Left lung (tissue), 10 donors: ENCODE results near the gene MTURN. TPM values are rescaled to one million over a fixed set of nuclear protein-coding genes. Genes with fewer than 3 reads are reported as not detected.

Experiments used
- ATAC-seq: fragments of 200-7000 bp; cut with Tn5 transposase; one replicate; pipeline ENCODE4 v1.9.1; 2020; ENCODE audit warnings: moderate library complexity
- DNase-seq, 4 donors: peaks; one replicate each; pipeline ENCODE4 v3.0.0-alpha.2; 2013 to 2020
- H3K27ac ChIP-seq, 2 donors: fragments of 200-600 bp; sonication (generic) in 1 of 2; one replicate each; pipeline versions ENCODE4 v1.5.0 to v1.8.0; 2020 to 2021
- H3K27me3 ChIP-seq, 2 donors: fragments of 200-600 bp; sonication (generic) in 1 of 2; one replicate each; pipeline versions ENCODE4 v1.5.0 to v1.8.0; 2020 to 2021
- H3K36me3 ChIP-seq, 2 donors: fragments of 200-600 bp; sonication (generic) in 1 of 2; one replicate each; pipeline versions ENCODE4 v1.5.0 to v1.8.0; 2020 to 2021
- H3K4me1 ChIP-seq, 2 donors: fragments of 200-600 bp; one replicate each; pipeline ENCODE4 v1.8.0; 2021
- H3K4me3 ChIP-seq, 2 donors: fragments of 200-600 bp; sonication (generic) in 1 of 2; one replicate each; pipeline versions ENCODE4 v1.5.0 to v1.8.0; 2020 to 2021; ENCODE audit warnings: mild to moderate bottlenecking in 1 of 2
- H3K9me3 ChIP-seq, 2 donors: fragments of 200-600 bp; sonication (generic) in 1 of 2; one replicate each; pipeline versions ENCODE4 v1.5.0 to v1.8.0; 2020 to 2021
- intact Hi-C, 2 donors: fragments of 100-400 bp; cut with DNase I; formaldehyde crosslinking; loops; one replicate each; pipeline versions ENCODE4 v1.11.2 to v1.14.2; 2022
- polyA plus RNA-seq, 6 donors: library from polyadenylated mRNA; unstranded; fragments of 120-200 nt; gene quantifications; one replicate each; pipeline ENCODE4 v1.2.1, GENCODE V29; 2013; ENCODE audit not compliant: insufficient read length in 6 of 6
- total RNA-seq, 2 donors: library from RNA; stranded (reverse); fragmentation: NEBNext Ultra II Directional; extraction: Animal tissue kit (Norgen Biotek cat#: 25700); gene quantifications; one replicate each; pipeline ENCODE4 v1.2.1, GENCODE V29; 2021
- TF ChIP-seq, protein P1 (sequence below), 2 donors: fragments of 200-600 bp; sonication (generic) in 1 of 2; IDR thresholded peaks; one replicate each; pipeline versions ENCODE4 v1.5.0 to v1.8.0; 2021; ENCODE audit warnings: antibody characterized with exemption in 2 of 2
- donor health status: DM: no; HTN: yes; CAD: no.
- donor health status: DM: no; HTN: no; CAD: no.

MTURN gene
- total and polyA plus RNA-seq, 8 donors = 15.6 to 78.2 (median 67.0) TPM

GRCh38 chr7:30159163-30159562 is 24.4 kb downstream of the MTURN start:
- Histone ChIP-seq H3K27ac (peak overlapping the region in 1 of 2 donors; percentile 57), H3K27me3 (no peaks in the 10 kb centered on the region), H3K9me3 (no peaks in the 10 kb centered on the region), H3K36me3 (no peaks in the 10 kb centered on the region), H3K4me1 (peaks cover 4 to 55% of the 10 kb centered on the region in 2 donors), H3K4me3 (no peak overlapping the region)
- TF ChIP-seq, protein P1, sequence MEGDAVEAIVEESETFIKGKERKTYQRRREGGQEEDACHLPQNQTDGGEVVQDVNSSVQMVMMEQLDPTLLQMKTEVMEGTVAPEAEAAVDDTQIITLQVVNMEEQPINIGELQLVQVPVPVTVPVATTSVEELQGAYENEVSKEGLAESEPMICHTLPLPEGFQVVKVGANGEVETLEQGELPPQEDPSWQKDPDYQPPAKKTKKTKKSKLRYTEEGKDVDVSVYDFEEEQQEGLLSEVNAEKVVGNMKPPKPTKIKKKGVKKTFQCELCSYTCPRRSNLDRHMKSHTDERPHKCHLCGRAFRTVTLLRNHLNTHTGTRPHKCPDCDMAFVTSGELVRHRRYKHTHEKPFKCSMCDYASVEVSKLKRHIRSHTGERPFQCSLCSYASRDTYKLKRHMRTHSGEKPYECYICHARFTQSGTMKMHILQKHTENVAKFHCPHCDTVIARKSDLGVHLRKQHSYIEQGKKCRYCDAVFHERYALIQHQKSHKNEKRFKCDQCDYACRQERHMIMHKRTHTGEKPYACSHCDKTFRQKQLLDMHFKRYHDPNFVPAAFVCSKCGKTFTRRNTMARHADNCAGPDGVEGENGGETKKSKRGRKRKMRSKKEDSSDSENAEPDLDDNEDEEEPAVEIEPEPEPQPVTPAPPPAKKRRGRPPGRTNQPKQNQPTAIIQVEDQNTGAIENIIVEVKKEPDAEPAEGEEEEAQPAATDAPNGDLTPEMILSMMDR (IDR thresholded peaks at IDR 0.05) = no peak
- no peak for DNase-seq
- ATAC-seq = no peak
- intact Hi-C loops = no loop called here

- H3K4me1 ChIP-seq = peaks cover 4 to 59% of the 10 kb centered on the region in 2 donors
- H3K27ac ChIP-seq = peak overlapping the region in 1 of 2 donors; percentile 57
- DNase-seq (peak in 2 of 4 donors; percentile 64 to 73), ATAC-seq (peak; percentile 51)
- no peaks in the 10 kb centered on the region for H3K36me3 ChIP-seq
- H3K4me3 ChIP-seq = no peak overlapping the region
- no peaks in the 10 kb centered on the region for H3K9me3 ChIP-seq
- H3K27me3 ChIP-seq = no peaks in the 10 kb centered on the region
- TF ChIP-seq, protein P1 (IDR thresholded peaks at IDR 0.05) = no peak
- intact Hi-C loops = loop anchor here in 1 of 2 donors (10.0 kb wide), 1 partner anchor 115 kb away; no protein-coding TSS in a partner anchor
Measured at GRCh38 chr7:30159698-30160143, 24.9 kb downstream of the MTURN start.

DNA sequence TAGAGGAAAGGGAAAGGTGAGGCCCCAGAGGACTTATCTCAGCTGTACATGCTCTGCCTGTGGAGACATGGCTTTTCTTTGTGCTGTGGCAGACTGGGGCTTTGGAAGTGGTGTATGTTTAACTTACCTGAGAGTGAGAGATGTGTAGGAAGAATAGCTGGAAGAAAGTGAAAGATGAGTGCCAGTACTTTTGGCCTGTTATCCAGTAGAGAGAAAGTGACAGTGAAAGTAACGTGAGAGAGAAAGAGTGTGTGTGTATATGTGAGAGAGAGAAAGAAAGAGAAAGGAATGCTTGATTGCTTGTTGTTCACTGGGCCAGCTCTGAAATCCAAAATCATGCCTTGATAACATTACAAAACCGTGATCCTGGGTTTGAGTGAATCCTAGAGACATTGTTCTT is 25.5 kb downstream of the MTURN start:
- Histone ChIP-seq H3K4me1 (peaks cover 7 to 59% of the 10 kb centered on the region in 2 donors), H3K36me3 (no peaks in the 10 kb centered on the region), H3K27me3 (no peaks in the 10 kb centered on the region), H3K4me3 (no peak overlapping the region), H3K27ac (peak overlapping the region in 1 of 2 donors; percentile 57), H3K9me3 (no peaks in the 10 kb centered on the region)
- intact Hi-C loops = loop anchor here in 1 of 2 donors (10.0 kb wide), 1 partner anchor 114 kb away; no protein-coding TSS in a partner anchor
- TF ChIP-seq, protein P1 (IDR thresholded peaks at IDR 0.05) = no peak
- ATAC-seq = no peak
- no peak for DNase-seq

DNA sequence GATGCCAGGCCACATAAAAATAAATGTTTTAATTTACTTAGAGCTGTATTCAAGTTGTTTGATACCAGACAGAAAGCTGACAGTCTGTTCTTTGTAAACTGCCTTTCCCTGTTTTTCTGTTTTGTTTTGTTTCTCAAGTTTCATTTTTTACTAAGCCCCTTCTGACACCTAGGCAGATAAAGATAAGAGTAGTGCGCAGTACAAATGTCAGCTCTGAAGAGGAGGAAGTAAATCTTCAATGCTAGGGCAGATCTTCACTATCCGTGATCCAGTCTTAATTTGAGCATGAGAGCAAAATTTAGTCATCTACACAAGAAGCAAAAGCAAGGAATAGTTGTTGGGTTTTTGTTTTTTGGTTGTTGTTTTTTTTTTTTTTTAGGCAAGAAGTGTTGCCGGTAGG is 27.3 kb downstream of the MTURN start:
- ATAC-seq (no peak), DNase-seq (no peak)
- Histone ChIP-seq H3K27ac (peak overlapping the region in 1 of 2 donors; percentile 57), H3K4me1 (peaks cover 9 to 70% of the 10 kb centered on the region in 2 donors), H3K9me3 (no peaks in the 10 kb centered on the region), H3K4me3 (no peak overlapping the region), H3K27me3 (no peaks in the 10 kb centered on the region), H3K36me3 (no peaks in the 10 kb centered on the region)
- intact Hi-C loops = loop anchor here in 1 of 2 donors (10.0 kb wide), 1 partner anchor 113 kb away; no protein-coding TSS in a partner anchor
- TF ChIP-seq, protein P1 (IDR thresholded peaks at IDR 0.05) = no peak

GRCh38 chr7:30162622-30163124 is 27.9 kb downstream of the MTURN start:
- Histone ChIP-seq H3K4me1 (peaks cover 9 to 70% of the 10 kb centered on the region in 2 donors), H3K9me3 (no peaks in the 10 kb centered on the region), H3K4me3 (no peak overlapping the region), H3K36me3 (no peaks in the 10 kb centered on the region), H3K27ac (peak overlapping the region in 1 of 2 donors; percentile 57), H3K27me3 (no peaks in the 10 kb centered on the region)
- intact Hi-C loops = loop anchor here in 1 of 2 donors (10.0 kb wide), 1 partner anchor 112 kb away; no protein-coding TSS in a partner anchor
- DNase-seq = no peak
- TF ChIP-seq, protein P1 (IDR thresholded peaks at IDR 0.05) = no peak
- no peak for ATAC-seq
